NCI-H2081 (cell line): ENCODE data around the gene ATOX1.

Experiments
- DNase-seq, 2 experiments: peaks; one replicate each; lab custom pipeline; 2025; lab: John Stamatoyannopoulos, UW

ATOX1 gene

GRCh38 chr5:151770383-151771258, 12.2 kb upstream of the ATOX1 start:
- peak in 1 of 2 experiments; percentile 25 for DNase-seq

GRCh38 chr5:151766975-151767374, 8.5 kb upstream of the ATOX1 start:
- no peak for DNase-seq

- no peak for DNase-seq
These were observed 6.4 kb upstream of the ATOX1 start for GRCh38 chr5:151764801-151765200.

- no peak for DNase-seq
These were observed 346 bp downstream of the ATOX1 start for GRCh38 chr5:151758141-151758429.

GRCh38 chr5:151757233-151758140, 944 bp downstream of the ATOX1 start:
- DNase-seq, result peak in 1 of 2 experiments; percentile 14

- no peak for DNase-seq
These were observed 3.0 kb downstream of the ATOX1 start for GRCh38 chr5:151755383-151755782.

GRCh38 chr5:151751593-151751992, 6.8 kb downstream of the ATOX1 start:
- DNase-seq, result no peak

GRCh38 chr5:151751091-151751490, 7.3 kb downstream of the ATOX1 start:
- DNase-seq, result no peak

GRCh38 chr5:151750121-151750520, 8.3 kb downstream of the ATOX1 start:
- no peak for DNase-seq

GRCh38 chr5:151745071-151745705, 13.2 kb downstream of the ATOX1 start:
- no peak for DNase-seq

- no peak for DNase-seq
These were observed 14.9 kb downstream of the ATOX1 start for GRCh38 chr5:151743530-151743929.

- peak; percentile 7 to 21 for DNase-seq
These were observed 15.5 kb downstream of the ATOX1 start for GRCh38 chr5:151742870-151743294.

- DNase-seq, result no peak
These were observed 16.6 kb downstream of the ATOX1 start for GRCh38 chr5:151741678-151742423.

GRCh38 chr5:151740958-151741373, 17.5 kb downstream of the ATOX1 start:
- no peak for DNase-seq

- peak; percentile 4 to 22 for DNase-seq
These were observed 18.0 kb downstream of the ATOX1 start for GRCh38 chr5:151740336-151740942.

- no peak for DNase-seq
These were observed 18.5 kb downstream of the ATOX1 start for GRCh38 chr5:151739939-151740335.

- no peak for DNase-seq
These were observed 19.0 kb downstream of the ATOX1 start for GRCh38 chr5:151739395-151739794.

- no peak for DNase-seq
These were observed 20.1 kb downstream of the ATOX1 start for GRCh38 chr5:151738125-151738848.

- DNase-seq, result no peak
These were observed 21.0 kb downstream of the ATOX1 start for GRCh38 chr5:151737431-151737830.

- no peak for DNase-seq
These were observed 22.8 kb downstream of the ATOX1 start for GRCh38 chr5:151735646-151736045.

GRCh38 chr5:151734064-151734408, 24.4 kb downstream of the ATOX1 start:
- no peak for DNase-seq
